GM12892 (cell line): ENCODE results near the gene HMCN2.

Source experiments
- POLR2A ChIP-seq: IDR thresholded peaks from 2 replicates; pipeline ENCODE4 v1.6.1; 2011; ENCODE audit warnings: low read depth, low read length, control low read depth
- POLR2AphosphoS5 ChIP-seq: IDR thresholded peaks from 2 replicates; pipeline ENCODE4 v1.6.1; 2011; ENCODE audit warnings: low read depth, low read length, control low read depth
- TAF1 ChIP-seq: IDR thresholded peaks from 2 replicates; pipeline ENCODE4 v1.6.1; 2011; ENCODE audit warnings: low read depth, mild to moderate bottlenecking, control low read depth, low read length, borderline replicate concordance

GRCh38 chr9:130239363-130239695, 26.2 kb upstream of the HMCN2 start:
- TF ChIP-seq POLR2A (no peak), POLR2AphosphoS5 (no peak), TAF1 (no peak)
